GM12878 (cell line): ENCODE measurements around the gene IPO5.
A peak's percentile ranks its signal among the peaks of the same experiment; 100 is the strongest.

Source experiments
- CBFB ChIP-seq: IDR thresholded peaks from 2 replicates; pipeline ENCODE4 v1.6.1; 2016; ENCODE audit warnings: antibody characterized with exemption, low read depth
- E2F4 ChIP-seq: IDR thresholded peaks from 2 replicates; pipeline ENCODE4 v1.6.1; 2012; ENCODE audit warnings: low read depth, low read length, improper control_type of control experiment
- GATAD2B ChIP-seq: fragments of 450-650 bp; conservative IDR thresholded peaks from 2 replicates; pipeline ENCODE4 v1.6.1; 2017; ENCODE audit warnings: low read depth, mild to moderate bottlenecking, moderate library complexity
- KDM1A ChIP-seq: fragments of 200-600 bp; sonication (generic); IDR thresholded peaks from 2 replicates; pipeline ENCODE4 v1.6.1; 2016; ENCODE audit warnings: borderline replicate concordance
- MAX ChIP-seq: IDR thresholded peaks from 2 replicates; pipeline ENCODE4 v1.6.1; 2012; ENCODE audit warnings: low read depth, low read length, improper control_type of control experiment
- NRF1 ChIP-seq: conservative IDR thresholded peaks from 2 replicates; pipeline ENCODE4 v1.6.1; 2011; ENCODE audit warnings: mild to moderate bottlenecking, low read depth, low read length, improper control_type of control experiment
- RB1 ChIP-seq: fragments of 450-650 bp; formaldehyde crosslinking; IDR thresholded peaks from 2 replicates; pipeline ENCODE4 v1.6.1; 2017; ENCODE audit warnings: mild to moderate bottlenecking, borderline replicate concordance
- RCOR1 ChIP-seq: conservative IDR thresholded peaks from 2 replicates; pipeline ENCODE4 v1.6.1; 2012; ENCODE audit warnings: low read depth, low read length, improper control_type of control experiment
- SP1 ChIP-seq: IDR thresholded peaks from one replicate; pipeline ENCODE4 v1.6.1; 2011; ENCODE audit warnings: low read depth, low read length
- TAF1 ChIP-seq: IDR thresholded peaks from 2 replicates; pipeline ENCODE4 v1.6.1; 2011; ENCODE audit warnings: mild to moderate bottlenecking, low read depth, low read length, borderline replicate concordance
- TF ChIP-seq, protein P1 (sequence below): fragments of 450-650 bp; IDR thresholded peaks from 2 replicates; pipeline ENCODE4 v1.6.1; 2018; ENCODE audit warnings: mild to moderate bottlenecking, low read depth, moderate library complexity; ENCODE audit not compliant: partially characterized antibody
- TF ChIP-seq, protein P2 (sequence below), 3 experiments: IDR thresholded peaks in 2 of 3; conservative IDR thresholded peaks in 1 of 3; 2 replicates each; pipeline ENCODE4 v1.5.1; 2011; ENCODE audit warnings: low read depth in 3 of 3, low read length in 3 of 3, mild to moderate bottlenecking in 3 of 3, control low read depth in 2 of 3, moderate library complexity in 2 of 3, inconsistent platforms in 1 of 3, mixed read lengths in 1 of 3; ENCODE audit not compliant: control insufficient read depth in 2 of 3, insufficient read depth in 1 of 3; ENCODE audit errors: extremely low read depth in 1 of 3
- TF ChIP-seq, protein P3 (sequence below): IDR thresholded peaks from 2 replicates; pipeline ENCODE4 v1.6.1; 2012; ENCODE audit warnings: mild to moderate bottlenecking, low read depth, low read length

GRCh38 chr13:97976610-97977521 is 23.4 kb downstream of the IPO5 start:
- TF ChIP-seq, protein P1, sequence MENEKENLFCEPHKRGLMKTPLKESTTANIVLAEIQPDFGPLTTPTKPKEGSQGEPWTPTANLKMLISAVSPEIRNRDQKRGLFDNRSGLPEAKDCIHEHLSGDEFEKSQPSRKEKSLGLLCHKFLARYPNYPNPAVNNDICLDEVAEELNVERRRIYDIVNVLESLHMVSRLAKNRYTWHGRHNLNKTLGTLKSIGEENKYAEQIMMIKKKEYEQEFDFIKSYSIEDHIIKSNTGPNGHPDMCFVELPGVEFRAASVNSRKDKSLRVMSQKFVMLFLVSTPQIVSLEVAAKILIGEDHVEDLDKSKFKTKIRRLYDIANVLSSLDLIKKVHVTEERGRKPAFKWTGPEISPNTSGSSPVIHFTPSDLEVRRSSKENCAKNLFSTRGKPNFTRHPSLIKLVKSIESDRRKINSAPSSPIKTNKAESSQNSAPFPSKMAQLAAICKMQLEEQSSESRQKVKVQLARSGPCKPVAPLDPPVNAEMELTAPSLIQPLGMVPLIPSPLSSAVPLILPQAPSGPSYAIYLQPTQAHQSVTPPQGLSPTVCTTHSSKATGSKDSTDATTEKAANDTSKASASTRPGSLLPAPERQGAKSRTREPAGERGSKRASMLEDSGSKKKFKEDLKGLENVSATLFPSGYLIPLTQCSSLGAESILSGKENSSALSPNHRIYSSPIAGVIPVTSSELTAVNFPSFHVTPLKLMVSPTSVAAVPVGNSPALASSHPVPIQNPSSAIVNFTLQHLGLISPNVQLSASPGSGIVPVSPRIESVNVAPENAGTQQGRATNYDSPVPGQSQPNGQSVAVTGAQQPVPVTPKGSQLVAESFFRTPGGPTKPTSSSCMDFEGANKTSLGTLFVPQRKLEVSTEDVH, result no peak
- TF ChIP-seq RCOR1 (no peak), SP1 (no peak), RB1 (peak; percentile 25; the same call in 1 of the 2 replicates), NRF1 (no peak), KDM1A (no peak), E2F4 (no peak), GATAD2B (0 out of 2 replicates have a peak, but pooled peaks have one; percentile 27), CBFB (no peak), MAX (no peak), TAF1 (peak; percentile 69)
- TF ChIP-seq, protein P2, sequence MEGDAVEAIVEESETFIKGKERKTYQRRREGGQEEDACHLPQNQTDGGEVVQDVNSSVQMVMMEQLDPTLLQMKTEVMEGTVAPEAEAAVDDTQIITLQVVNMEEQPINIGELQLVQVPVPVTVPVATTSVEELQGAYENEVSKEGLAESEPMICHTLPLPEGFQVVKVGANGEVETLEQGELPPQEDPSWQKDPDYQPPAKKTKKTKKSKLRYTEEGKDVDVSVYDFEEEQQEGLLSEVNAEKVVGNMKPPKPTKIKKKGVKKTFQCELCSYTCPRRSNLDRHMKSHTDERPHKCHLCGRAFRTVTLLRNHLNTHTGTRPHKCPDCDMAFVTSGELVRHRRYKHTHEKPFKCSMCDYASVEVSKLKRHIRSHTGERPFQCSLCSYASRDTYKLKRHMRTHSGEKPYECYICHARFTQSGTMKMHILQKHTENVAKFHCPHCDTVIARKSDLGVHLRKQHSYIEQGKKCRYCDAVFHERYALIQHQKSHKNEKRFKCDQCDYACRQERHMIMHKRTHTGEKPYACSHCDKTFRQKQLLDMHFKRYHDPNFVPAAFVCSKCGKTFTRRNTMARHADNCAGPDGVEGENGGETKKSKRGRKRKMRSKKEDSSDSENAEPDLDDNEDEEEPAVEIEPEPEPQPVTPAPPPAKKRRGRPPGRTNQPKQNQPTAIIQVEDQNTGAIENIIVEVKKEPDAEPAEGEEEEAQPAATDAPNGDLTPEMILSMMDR (IDR thresholded peaks at IDR 0.05 in 2 of 3, conservative IDR thresholded peaks at IDR 0.05 in 1 of 3; ENCODE audit: control insufficient read depth in 2 of 3, extremely low read depth in 1 of 3, insufficient read depth in 1 of 3, low read depth in 3 of 3, low read length in 3 of 3), result no peak
- TF ChIP-seq, protein P3, sequence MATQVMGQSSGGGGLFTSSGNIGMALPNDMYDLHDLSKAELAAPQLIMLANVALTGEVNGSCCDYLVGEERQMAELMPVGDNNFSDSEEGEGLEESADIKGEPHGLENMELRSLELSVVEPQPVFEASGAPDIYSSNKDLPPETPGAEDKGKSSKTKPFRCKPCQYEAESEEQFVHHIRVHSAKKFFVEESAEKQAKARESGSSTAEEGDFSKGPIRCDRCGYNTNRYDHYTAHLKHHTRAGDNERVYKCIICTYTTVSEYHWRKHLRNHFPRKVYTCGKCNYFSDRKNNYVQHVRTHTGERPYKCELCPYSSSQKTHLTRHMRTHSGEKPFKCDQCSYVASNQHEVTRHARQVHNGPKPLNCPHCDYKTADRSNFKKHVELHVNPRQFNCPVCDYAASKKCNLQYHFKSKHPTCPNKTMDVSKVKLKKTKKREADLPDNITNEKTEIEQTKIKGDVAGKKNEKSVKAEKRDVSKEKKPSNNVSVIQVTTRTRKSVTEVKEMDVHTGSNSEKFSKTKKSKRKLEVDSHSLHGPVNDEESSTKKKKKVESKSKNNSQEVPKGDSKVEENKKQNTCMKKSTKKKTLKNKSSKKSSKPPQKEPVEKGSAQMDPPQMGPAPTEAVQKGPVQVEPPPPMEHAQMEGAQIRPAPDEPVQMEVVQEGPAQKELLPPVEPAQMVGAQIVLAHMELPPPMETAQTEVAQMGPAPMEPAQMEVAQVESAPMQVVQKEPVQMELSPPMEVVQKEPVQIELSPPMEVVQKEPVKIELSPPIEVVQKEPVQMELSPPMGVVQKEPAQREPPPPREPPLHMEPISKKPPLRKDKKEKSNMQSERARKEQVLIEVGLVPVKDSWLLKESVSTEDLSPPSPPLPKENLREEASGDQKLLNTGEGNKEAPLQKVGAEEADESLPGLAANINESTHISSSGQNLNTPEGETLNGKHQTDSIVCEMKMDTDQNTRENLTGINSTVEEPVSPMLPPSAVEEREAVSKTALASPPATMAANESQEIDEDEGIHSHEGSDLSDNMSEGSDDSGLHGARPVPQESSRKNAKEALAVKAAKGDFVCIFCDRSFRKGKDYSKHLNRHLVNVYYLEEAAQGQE, result no peak
